Mucosa of stomach (tissue), 1 donor: Measurements from ENCODE around the gene CEP350.

Experiments used
- H3K27me3 ChIP-seq: one replicate; pipeline ENCODE4 v1.7.0; 2013; ENCODE audit warnings: mild to moderate bottlenecking, low read length; ENCODE audit not compliant: control insufficient read depth, insufficient read depth
- H3K36me3 ChIP-seq: one replicate; pipeline ENCODE4 v1.7.0; 2013; ENCODE audit warnings: low read length; ENCODE audit not compliant: control insufficient read depth, insufficient read depth
- H3K4me1 ChIP-seq: one replicate; pipeline ENCODE4 v1.7.0; 2013; ENCODE audit warnings: mild to moderate bottlenecking, low read length; ENCODE audit not compliant: control insufficient read depth, insufficient read depth
- H3K4me3 ChIP-seq: one replicate; pipeline ENCODE4 v1.7.0; 2013; ENCODE audit warnings: low read length
- H3K9ac ChIP-seq: one replicate; pipeline ENCODE4 v1.7.0; 2013; ENCODE audit warnings: mild to moderate bottlenecking, low read length, moderate library complexity
- H3K9me3 ChIP-seq: one replicate; pipeline ENCODE4 v1.7.0; 2013; ENCODE audit warnings: mild to moderate bottlenecking, low read length, moderate library complexity; ENCODE audit not compliant: control insufficient read depth
- donor health status: Pancreatic carcinoma.

Gene CEP350

DNA sequence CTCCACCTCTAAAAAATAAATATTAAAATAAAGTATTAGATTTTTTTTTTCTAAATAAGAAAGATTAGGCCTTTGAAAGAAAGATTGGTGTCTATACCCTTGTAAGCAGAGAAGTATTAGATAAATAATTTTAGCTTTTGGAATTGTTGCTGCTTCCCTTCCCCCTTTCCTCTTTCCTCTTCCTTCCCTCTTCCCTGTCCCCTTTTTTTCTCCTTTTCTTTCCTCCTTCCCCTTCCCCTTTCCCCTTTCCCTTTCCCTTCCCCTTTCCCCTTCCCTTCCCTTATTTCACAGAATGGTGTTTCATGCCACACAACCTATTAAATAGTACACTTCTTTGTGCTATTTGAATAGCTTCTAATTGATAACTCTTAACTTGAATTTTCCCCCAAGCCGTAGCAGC is 130.3 kb downstream of the CEP350 start:
- Histone ChIP-seq H3K9ac (no peak overlapping the region), H3K9me3 (no peaks in the 10 kb centered on the region), H3K4me1 (no peaks in the 10 kb centered on the region), H3K36me3 (peaks cover 4% of the 10 kb centered on the region), H3K4me3 (no peak overlapping the region), H3K27me3 (no peaks in the 10 kb centered on the region)

DNA sequence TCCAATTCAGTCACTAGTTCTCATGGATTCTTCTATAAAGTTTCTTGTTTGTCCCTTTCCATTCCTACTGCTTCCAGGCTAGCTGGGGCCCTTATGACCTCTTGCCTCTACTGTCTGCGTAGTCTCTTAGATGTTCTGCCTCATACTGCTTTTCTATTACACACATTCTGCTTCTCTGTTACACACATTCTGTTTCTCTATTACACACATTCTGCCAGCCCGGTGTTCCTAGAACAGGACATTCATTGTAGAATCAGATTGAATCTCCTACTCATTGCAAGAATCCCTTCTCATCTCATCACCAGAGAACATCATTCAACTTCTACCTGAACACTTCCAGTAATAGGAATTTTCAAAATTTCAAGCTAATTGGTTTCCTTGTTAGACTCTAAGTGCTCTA is 130.7 kb downstream of the CEP350 start:
- no peak overlapping the region for H3K4me3 ChIP-seq
- H3K9ac ChIP-seq = no peak overlapping the region
- H3K27me3 ChIP-seq = no peaks in the 10 kb centered on the region
- H3K4me1 ChIP-seq = no peaks in the 10 kb centered on the region
- H3K36me3 ChIP-seq = peaks cover 4% of the 10 kb centered on the region
- no peaks in the 10 kb centered on the region for H3K9me3 ChIP-seq

DNA sequence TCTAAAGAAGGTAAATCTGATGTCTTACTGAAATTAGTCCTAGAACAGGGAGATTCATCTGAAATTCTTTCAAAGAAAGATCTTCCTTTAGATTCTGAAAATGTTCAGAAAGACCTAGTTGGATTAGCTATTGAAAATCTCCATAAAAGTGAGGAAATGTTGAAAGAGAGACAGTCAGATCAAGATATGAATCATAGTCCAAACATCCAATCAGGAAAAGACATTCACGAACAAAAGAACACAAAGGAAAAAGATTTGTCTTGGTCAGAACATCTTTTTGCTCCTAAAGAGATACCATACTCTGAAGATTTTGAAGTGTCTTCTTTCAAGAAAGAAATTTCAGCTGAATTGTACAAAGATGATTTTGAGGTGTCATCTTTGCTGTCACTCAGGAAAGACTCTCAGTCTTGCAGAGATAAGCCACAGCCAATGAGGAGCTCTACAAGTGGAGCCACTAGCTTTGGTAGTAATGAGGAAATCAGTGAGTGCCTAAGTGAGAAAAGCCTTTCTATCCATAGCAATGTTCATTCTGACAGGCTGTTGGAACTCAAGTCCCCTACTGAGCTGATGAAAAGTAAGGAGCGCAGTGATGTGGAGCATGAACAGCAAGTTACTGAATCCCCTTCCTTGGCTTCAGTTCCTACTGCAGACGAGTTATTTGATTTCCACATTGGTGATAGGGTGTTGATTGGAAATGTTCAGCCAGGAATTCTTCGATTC is 138.5 kb downstream of the CEP350 start:
- Histone ChIP-seq H3K9me3 (no peaks in the 10 kb centered on the region), H3K9ac (no peak overlapping the region), H3K4me1 (peaks cover 5% of the 10 kb centered on the region), H3K36me3 (no peaks in the 10 kb centered on the region), H3K27me3 (no peaks in the 10 kb centered on the region), H3K4me3 (no peak overlapping the region)

DNA sequence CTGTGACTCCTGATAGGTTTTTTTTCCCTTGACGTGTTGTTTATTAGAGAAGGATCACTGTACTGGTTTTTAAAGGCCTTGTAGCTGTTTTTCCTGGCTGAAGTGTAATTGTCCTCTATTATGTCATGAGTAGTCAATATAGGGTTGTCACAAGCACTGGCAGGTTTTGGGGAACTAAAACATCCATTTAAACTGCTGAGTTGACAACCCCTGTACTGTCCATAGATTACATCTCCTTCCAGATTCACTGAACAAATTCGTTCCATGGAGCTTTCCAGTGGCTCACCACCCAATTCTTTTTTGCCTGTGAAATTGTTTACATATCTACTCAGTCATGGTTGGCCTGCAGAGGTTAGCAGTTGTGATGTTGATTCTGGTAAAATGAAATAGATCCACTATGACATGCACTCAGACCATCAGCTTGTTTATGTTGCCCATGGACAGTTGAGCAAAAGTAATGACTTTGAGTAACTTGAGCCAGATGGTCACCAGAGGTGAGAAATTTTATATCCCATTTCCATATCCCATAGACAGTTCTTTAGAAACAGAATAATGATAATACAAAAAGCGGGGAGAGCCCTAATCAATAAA is 140.2 kb downstream of the CEP350 start:
- H3K27me3 ChIP-seq = no peaks in the 10 kb centered on the region
- H3K9me3 ChIP-seq = no peaks in the 10 kb centered on the region
- H3K36me3 ChIP-seq = no peaks in the 10 kb centered on the region
- peaks cover 5% of the 10 kb centered on the region for H3K4me1 ChIP-seq
- no peak overlapping the region for H3K9ac ChIP-seq
- H3K4me3 ChIP-seq = no peak overlapping the region

DNA sequence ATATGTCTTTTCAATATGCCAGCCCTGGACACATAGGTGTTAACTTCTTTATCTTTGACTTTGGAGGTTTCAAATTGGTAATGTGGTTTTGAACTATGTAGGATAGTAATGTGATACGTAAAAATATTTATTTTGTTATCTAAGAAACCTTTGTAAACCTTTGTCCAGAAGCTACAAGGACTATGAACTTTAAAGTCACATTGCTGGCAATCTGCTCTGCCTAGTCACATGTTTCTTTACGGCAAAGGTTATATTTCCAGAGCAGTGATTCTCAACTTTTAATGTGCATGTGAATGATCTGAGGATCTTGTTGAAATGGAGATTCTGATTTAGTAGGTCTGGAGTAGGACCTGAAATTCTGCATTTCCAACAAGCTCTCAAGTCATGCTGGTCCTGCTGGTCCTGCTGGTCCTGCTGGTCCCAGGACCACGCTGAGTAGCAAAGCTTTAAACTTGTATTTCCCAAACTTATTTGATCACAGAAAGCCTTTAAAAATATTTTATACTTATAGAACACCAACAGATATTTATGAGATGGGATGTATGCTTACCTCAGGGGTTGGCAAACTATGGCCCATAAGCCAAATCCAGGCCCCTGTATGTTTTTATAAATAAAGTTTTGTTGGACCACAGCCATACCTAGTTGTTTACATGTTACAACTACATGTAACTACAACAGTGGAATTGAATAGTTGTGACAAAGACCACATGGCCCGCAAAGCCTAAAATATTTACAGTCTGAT is 142.1 kb downstream of the CEP350 start:
- no peak overlapping the region for H3K9ac ChIP-seq
- H3K36me3 ChIP-seq = no peaks in the 10 kb centered on the region

DNA sequence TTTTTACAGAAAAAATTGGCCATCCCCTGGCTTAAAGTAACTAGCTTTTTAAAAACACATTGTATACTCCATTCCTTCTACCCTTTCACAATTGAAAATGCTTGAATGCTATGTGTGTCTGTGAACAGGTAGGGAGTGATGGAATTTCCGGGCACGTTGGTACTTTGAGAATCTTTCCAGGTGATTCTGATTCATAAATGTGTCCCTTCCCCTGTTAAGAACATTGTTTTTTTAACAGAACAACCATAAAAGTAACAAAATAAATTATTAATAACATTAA is 142.7 kb downstream of the CEP350 start:
- Histone ChIP-seq H3K9ac (no peak overlapping the region), H3K27me3 (no peaks in the 10 kb centered on the region), H3K4me1 (peaks cover 5% of the 10 kb centered on the region), H3K4me3 (no peak overlapping the region), H3K36me3 (no peaks in the 10 kb centered on the region), H3K9me3 (no peaks in the 10 kb centered on the region)

More for the DNA sequence above, 142.1 kb downstream of the CEP350 start:
- Histone ChIP-seq H3K4me3 (no peak overlapping the region), H3K27me3 (no peaks in the 10 kb centered on the region), H3K9me3 (no peaks in the 10 kb centered on the region), H3K4me1 (peaks cover 5% of the 10 kb centered on the region)

DNA sequence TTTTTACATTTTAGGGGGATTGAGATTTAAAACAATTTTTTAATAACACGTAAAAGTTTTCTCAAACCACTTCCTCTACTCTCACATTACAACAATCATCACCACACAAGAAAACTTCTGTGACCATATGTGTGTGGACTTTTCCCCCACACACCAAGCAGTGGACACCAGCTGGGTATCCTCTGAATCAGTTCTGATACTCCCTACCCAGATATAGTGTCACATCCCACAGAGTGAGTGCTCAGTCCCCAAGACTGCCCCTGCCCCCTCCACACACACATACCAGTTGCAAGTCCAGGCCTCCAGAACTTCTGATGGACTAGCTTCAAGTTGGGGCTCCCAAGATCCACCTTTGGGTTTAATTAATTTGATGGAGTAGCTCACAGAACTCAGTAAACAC is 146.8 kb downstream of the CEP350 start:
- Histone ChIP-seq H3K4me3 (no peak overlapping the region), H3K9me3 (no peaks in the 10 kb centered on the region), H3K36me3 (no peaks in the 10 kb centered on the region), H3K9ac (no peak overlapping the region), H3K4me1 (peaks cover 5% of the 10 kb centered on the region), H3K27me3 (no peaks in the 10 kb centered on the region)

DNA sequence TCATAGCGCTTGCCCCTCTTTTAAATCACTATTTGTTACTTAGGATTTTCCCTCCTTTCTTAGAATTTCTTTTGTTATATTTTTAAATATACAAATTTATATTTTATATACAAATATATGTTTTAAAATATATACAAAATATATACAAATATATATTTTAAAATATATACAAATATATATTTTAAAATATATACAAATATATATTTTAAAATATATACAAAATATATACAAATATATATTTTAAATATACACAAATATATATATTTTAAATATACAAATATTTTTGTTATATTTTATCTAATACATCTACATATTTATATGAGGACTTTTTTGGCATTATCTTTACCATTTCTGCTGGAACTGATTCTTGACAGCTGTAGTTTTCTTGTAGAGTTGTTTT is 149.2 kb downstream of the CEP350 start:
- Histone ChIP-seq H3K36me3 (no peaks in the 10 kb centered on the region), H3K4me3 (no peak overlapping the region), H3K27me3 (no peaks in the 10 kb centered on the region), H3K9me3 (no peaks in the 10 kb centered on the region), H3K9ac (no peak overlapping the region), H3K4me1 (no peaks in the 10 kb centered on the region)

DNA sequence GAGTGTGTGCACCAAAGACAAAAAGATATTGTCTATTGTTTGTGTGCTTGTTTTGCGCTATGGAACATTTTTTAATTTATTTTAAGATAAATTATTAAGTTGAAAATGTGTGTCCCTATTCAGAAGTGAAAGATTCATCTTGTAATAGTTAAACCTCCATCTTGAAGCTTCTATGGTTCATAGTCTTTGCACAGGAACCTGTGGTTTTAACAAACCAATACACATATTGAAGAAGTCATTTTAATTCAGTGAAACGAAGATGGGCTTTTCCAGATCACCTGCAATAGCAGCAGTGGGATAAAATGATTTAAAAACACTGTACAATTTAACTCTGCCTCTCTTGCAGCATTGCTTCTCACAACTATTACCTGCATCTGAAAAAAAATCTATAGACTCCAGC is 157.5 kb downstream of the CEP350 start:
- peaks cover 6% of the 10 kb centered on the region for H3K36me3 ChIP-seq
- H3K4me3 ChIP-seq = no peak overlapping the region
- H3K4me1 ChIP-seq = peaks cover under 1% of the 10 kb centered on the region
- no peak overlapping the region for H3K9ac ChIP-seq
- H3K27me3 ChIP-seq = no peaks in the 10 kb centered on the region
- no peaks in the 10 kb centered on the region for H3K9me3 ChIP-seq

DNA sequence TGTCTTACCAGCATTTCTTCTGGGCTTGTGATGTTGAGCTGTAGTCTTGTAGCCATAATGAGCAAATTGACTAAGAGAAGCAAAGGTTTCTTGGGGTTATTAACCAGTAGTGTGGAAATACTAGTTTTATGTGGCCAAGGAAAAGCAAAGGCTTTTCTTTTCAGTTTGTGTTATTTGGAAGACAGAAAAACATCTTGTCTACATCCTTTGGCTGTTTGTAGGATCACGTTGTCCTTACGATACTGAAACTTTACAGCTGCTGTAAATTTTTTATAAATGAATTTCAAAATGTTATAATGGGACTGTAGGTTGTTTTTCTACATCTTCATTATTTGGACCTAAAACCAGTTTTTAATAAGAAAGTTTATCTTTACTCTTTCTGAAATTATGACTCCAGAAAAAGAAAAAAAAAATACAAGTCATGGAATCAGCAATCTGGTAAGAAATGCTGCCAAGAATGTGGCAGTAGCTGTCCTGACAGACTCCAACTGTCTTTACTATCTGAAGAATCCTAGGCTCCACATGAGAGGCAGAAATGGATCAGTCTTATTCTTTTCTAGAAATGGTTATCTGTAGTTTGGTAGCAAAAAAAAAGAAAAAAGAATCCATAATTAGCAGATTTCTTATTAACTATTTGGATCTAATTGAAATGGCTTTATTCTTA is 158.5 kb downstream of the CEP350 start:
- Histone ChIP-seq H3K36me3 (peaks cover 6% of the 10 kb centered on the region), H3K27me3 (no peaks in the 10 kb centered on the region), H3K4me1 (peaks cover 8% of the 10 kb centered on the region)

DNA sequence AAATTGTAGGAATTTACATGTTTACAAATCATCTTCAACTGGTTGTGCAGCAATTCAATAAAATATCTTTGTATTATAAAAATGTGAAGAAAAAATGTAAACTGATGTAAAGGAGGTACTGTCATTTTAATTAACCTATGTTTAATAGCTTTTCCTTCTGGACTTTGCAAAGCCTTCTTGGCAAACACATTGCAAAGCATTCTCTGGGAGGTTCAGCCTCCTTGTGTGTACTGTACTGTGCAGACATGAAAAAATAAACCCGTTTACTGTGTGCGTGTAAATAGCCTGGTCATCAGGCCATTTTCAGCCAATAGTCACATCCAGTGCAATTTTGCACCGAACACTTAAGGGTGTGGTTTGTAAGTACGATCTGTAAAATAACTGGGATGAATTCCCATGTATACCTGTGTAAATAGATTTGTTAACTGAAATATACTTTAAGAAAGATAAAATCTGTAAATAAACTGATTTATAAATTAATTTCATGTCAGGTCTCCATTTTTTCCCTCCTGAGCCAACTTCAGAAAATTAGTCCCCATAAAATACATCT is 159.9 kb downstream of the CEP350 start:
- Histone ChIP-seq H3K4me3 (no peak overlapping the region), H3K27me3 (no peaks in the 10 kb centered on the region), H3K9ac (no peak overlapping the region), H3K9me3 (no peaks in the 10 kb centered on the region), H3K4me1 (peaks cover 8% of the 10 kb centered on the region), H3K36me3 (peaks cover 6% of the 10 kb centered on the region)

More for the DNA sequence above, 158.5 kb downstream of the CEP350 start:
- no peaks in the 10 kb centered on the region for H3K9me3 ChIP-seq
- H3K9ac ChIP-seq = no peak overlapping the region
- H3K4me3 ChIP-seq = no peak overlapping the region
